Frontal cortex (tissue), 4 donors: ENCODE measurements around the gene MMP7. TPM values are rescaled to one million over a fixed set of nuclear protein-coding genes. Genes with fewer than 3 reads are reported as not detected.

Experiments used
- DNase-seq, 2 donors: peaks; one replicate each; pipeline ENCODE4 v3.0.0; 2012; ENCODE audit warnings: low spot score in 2 of 2
- FAIRE-seq: peaks from 2 replicates; lab custom pipeline; 2012; peaks lifted over from hg19 to GRCh38; lab: Jason Lieb, UNC
- total RNA-seq: library from RNA; depleted of rRNA; stranded (reverse); fragments of >200 nt; gene quantifications from one replicate; pipeline ENCODE4 v1.2.3, GENCODE V29; 2014
- donor health status: control.
- donor health status: control.
- donor health status: control.

The MMP7 gene, protein sequence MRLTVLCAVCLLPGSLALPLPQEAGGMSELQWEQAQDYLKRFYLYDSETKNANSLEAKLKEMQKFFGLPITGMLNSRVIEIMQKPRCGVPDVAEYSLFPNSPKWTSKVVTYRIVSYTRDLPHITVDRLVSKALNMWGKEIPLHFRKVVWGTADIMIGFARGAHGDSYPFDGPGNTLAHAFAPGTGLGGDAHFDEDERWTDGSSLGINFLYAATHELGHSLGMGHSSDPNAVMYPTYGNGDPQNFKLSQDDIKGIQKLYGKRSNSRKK
- not detected for total RNA-seq

DNA sequence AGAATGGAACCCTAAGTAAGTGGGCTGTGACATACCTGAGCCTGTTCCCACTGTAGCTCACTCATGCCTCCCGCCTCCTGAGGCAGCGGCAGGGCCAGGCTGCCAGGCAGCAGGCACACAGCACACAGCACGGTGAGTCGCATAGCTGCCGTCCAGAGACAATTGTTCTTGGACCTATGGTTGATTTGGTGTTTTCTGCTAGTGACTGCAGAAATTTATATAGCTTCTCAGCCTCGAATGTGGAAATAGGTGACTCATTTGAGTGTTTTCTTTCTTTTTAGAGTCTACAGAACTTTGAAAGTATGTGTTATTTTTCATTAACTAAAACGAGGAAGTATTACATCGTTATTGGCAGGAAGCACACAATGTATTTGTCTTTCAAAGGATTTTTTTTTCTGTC, at the start of gene MMP7:
Gene MMP7, minus strand, starts transcription at position 190 of the 400 bp plus-strand sequence. Its CDS starts 47 bp downstream, at position 143.
- FAIRE-seq (no peak), DNase-seq (no peak)

DNA sequence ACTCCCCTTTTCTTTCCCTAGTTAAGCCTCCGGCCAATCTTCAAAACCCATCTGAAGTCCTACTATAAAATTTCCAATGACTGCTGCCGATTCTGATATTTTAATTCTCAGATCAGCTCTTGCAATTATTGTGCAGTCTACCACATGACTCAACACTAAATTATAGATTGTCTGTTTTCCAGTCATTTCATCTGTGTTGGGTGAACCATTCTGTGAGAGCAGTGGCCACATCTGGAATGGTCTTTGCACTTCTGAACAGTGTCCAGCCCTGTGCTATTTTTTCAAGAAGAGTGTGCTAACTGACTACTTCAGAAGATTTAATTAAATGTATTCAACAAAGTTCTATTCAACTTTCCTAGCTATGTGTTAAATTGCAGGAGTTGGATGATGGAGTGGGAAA, 47.2 kb upstream of the MMP7 start:
- FAIRE-seq (no peak), DNase-seq (no peak)

DNA sequence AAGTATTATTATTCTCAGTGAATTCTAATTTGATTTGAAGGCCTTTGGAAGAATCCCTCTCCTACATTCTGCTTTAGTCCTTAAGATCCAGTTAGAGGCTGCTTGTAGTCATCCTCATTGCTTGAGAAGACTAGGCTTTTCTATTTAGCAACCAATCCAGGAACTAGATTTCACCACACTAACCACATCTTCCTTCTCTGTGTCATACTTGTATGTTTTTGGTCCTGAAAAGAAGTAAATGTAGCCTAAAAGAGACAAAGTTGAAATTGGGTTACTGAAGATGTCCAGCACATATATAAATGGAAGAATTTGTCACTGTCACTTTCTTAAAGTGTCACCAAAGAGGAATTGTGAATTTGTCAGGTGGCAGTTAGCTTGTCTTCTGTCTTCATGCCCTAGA, 46.6 kb upstream of the MMP7 start:
- DNase-seq (no peak), FAIRE-seq (no peak)

DNA sequence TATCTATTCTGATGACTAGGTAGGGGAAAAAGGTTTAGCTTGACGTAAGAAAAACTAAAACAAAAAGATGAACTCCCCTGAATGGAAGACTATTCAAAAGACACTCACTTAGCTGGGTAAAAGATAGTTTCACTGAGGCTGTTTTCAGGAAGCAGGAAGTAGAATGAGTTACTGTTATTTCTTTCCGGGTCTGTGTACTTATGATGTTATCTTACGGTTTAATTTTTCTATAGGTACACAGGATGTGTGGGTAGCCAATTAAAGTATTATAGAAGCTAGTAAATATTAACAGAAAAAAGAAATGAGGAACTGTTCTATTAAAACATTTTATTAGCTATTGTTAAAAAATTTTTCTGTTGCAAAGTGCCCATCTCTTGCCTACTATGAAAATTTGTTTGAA, 45.8 kb upstream of the MMP7 start:
- FAIRE-seq (no peak), DNase-seq (no peak)

DNA sequence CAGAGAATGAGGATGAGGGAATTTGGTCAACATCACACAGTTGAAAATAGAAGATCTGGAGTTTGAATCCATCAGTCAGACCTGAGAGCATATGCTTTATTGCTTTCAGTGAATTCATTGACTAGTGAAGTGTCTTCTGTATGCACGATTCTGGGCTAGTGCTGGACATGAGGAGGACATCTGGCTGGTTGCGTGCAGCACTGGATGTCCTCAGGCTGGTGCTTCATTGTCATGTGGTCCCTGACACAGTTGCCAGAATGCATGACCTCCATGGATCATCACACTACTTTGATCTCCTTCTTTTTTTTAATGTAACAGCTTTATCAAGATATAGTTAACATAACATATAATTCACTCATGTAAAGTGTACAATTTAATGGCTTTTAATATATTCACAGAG, 44.5 kb upstream of the MMP7 start:
- no peak for DNase-seq
- FAIRE-seq: no peak

DNA sequence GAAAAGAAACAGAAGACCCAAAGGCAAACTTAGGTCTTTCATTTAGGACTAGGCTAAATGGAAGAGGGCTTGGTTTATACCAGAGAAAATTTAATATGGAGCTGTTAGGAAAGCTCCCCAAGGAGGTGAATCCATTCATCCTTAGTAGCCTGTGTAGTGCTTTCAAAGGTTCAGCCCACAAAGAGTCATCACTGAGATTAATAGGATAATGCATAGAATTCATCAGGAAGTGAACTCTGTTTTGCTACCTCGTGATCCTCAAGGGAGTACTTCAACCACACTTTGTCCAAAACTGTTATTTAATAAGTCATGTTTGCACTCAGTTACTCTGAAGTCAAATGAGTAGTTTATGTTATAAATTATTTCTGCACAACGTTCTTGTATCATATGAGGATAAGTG, 43.3 kb upstream of the MMP7 start:
- FAIRE-seq (no peak), DNase-seq (no peak)

DNA sequence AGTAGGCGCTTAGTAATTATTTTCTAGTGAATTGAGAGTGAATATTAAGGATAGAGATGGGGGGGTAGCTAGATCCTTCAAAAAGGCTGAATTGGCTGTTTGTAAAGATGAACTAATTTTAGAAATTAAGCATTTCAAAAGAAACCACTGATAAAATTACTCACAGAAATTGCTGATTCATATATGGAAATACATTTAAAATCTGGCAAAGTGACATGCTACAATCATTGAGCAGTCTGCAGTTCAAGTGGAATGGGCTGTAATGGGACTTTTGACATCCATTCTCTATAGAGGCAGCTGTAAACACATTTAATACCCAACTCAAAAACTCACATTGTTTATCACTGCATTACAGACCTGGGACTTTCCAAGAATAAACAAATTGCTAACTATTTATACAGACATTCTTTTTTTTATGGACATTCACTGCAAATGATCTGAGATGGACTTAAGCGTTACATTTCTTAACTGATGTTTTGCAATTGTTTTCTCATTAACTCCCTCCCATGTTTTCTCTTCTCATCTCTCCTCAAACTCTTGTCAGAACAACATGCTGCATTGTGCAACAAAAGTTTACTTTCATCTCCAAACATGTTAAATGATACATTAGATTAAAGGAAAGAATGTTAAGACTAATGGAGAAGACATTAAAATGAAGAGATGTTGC, 42.1 kb upstream of the MMP7 start:
- DNase-seq (no peak), FAIRE-seq (no peak)

DNA sequence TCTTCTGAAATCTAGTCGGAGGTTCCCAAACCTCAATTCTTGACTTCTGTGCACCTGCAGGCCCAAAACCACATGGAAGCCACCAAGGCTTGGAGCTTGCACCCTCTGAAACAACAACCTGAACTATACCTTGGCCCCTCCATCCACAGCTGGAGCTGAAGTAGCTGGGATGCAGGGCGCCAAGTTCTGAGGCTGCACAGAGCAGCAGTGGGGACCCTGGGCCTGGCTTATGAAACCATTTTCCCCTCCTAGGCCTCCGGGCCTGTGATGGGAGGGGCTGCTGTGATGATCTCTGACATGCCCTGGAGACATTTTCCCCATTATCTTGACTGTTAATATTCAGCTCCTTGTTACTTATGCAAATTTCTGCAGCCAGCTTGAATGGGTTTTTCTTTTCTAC, 38.3 kb upstream of the MMP7 start:
- DNase-seq (no peak), FAIRE-seq (no peak)

DNA sequence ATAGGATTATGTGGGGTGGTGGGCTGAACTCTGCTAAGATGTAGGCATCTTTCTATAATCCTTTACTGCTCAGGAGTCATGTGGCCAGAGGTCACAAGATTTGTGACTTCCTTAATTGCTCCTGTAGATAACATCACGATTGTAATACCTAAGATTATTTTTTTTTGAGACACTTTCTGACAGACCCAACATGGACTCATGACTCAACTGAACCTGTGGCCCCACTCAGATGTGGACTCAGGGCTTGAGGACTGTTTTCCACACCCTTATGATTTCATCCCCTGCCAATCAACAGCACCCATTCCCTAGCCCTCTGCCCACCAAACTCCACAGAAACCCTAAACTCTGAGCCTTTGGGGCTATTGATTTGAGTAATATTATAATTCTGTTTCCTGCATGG, 35.6 kb upstream of the MMP7 start:
- no peak for FAIRE-seq
- no peak for DNase-seq

DNA sequence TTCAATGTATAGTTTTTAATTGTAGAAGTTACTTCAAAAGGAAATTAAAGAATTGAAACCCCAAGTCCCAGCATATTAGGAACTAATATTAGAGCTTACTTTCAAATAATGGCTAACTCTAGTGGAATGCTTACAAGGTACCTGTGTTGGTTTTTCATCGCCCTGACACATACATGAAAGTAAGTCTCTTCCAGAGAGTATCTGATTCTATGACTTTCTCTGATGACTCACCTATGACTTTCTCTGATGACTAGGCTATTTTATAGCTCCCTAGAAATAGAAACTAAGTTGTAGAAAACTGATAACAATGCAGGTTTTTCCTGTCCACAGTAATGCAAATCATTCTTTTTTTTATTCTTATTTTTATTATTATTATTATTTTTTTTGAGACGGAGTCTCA, 33.6 kb upstream of the MMP7 start:
- FAIRE-seq (no peak), DNase-seq (no peak)

DNA sequence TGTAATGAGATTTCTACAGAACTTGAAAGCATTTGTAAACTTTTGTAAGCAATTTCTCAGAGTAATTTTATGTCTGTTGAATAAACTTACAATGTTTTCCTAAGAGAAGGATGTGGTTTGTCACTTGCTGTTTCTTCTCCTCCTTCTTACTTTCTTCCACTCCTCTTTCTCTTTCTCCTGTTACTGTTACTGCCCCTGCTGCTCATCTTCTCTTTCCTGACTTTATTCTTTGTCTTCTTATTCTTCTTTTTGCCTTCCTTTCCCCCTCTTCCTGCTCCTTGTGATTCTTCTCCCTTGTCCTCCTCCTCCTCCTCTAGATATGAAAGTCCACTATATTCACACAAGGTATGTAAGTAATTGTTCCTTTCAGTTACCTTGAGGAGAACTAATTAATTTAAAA, 31.1 kb upstream of the MMP7 start:
- DNase-seq (no peak), FAIRE-seq (no peak)

DNA sequence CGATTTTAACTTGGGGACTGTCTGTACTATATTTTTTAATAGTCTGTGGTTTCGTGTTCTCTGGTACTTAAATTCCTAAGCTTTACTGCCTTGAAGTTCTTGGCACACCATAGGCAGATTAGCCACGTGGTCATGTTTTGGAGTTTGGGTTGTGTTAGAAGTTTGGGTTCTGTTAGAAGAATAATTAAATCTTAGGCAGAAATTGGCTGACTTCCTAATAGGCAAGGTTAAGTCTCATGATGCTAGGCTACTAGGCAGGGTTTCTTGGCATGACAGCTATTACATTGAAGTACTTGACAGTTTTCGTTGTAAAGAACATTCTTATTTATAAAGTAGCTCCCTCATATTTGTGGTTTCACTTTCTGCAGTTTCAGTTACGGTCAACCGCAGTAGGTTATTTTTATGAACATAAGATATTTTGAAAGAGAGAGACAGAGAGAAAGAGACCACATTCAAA, 30.0 kb upstream of the MMP7 start:
- DNase-seq (no peak), FAIRE-seq (no peak)

DNA sequence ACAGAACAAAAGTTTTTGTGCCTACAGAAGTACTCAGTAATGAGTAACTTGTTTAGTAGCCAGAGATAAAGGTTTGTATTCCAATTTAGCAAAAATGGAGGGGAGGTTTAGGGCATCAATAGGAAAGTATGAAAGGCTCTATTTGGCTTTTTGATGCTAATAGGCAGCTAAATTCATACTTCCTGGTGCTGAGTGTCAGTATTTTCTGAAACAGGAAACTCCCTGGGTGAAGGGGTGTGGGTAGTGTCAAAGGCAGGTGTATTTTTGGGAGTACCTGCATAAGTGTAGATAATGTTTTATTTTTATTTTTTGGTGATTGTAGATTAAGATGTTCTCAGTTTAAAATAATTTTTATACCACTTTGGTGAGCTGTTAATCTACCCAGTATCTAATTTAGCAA, 29.3 kb upstream of the MMP7 start:
- FAIRE-seq (no peak), DNase-seq (no peak)

DNA sequence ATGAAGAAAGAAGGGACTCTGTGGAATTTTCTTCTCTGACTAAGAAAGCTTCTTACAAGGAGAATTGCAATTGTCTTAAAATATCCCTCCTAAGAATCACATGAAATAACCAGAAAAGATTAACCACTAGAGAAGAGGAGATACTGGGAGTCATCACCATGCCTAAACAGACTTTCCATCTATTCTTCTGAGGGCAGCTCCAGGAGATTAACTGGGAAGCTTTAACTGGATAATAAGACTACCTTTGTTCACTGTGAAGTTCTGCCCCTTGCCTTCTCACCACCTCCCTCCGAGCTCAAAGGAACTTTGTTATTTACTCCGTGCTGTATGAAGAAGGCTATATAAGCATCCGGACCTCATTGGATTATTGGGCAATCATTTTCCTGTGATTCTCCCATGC, 24.5 kb upstream of the MMP7 start:
- DNase-seq (no peak), FAIRE-seq (no peak)

DNA sequence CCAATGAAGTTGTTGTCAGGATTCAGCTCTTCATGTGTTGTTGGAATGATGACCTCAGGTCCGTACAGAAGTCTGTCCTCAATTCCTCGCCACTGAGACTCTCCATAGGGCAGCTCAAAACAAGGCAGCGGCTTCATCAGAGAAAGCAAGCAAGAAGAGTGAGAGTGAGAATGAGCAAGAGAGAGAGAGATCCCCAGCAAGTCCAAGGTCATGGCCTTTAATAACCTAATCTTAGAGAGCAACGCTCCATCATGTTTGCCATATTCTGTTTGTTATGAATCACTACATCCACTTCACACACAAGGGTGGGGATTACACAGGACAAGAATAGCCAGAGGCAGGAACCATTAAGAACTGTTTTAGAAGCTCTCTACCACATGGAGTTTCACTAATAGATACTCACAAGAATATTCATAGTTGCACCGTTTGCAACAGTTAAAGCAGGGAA, 23.3 kb upstream of the MMP7 start:
- FAIRE-seq (no peak), DNase-seq (no peak)

DNA sequence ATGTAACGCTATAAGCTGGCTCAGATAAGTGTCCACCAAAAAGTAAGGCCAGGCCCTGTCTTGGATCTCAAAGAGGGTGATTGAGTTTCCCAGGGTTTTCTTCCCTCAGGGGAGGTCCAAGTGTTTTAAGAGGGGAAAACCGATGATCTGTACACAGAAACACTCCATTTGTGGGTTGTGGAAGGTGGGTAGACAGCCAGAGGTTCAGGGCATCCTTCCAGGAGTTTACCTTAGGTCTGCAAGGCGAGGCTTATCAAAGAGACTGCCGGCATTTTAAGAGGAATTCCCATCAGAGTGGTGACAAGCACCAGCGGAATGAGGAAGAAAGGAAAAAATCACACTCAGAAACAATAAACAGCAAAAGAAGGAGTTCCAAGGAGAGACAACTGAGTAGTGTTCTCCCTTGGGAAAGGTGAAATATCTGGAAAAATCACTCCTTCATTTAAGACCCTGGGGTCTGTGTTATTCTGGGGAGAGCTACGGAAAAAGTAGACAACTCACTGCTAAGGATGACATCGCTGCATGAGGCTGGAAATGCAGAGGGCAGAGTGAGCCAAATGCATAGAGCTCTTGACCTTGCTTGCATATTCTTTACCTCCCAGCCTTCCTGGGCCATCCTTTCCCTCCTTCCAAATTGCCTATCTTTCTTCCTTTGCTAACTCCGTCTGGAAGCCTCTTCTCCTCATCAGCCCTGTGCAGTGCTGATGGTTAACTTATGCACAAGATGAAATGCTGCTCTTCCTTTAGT, 22.1 kb upstream of the MMP7 start:
- DNase-seq: no peak

DNA sequence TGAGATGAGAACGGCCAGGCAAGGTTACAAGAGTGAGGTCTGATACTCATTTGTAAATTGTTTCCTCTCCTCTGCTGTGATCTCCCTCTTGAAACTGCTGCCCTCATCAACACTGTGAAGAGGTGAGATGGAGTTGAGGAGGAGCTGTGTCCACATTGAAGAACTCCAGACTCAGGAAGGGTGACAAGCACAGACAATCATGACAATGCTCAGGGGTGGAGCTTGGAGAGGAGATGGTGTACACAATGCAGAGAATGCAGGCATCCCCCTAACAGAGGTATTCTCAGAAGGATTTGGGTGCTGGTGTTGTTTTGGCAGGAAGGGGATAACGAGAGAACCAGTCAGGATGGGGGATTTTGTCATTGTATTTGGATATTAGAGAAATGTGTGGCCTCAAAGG, 21.5 kb upstream of the MMP7 start:
- DNase-seq (no peak), FAIRE-seq (no peak)

More for the DNA sequence above, 22.1 kb upstream of the MMP7 start:
- FAIRE-seq: no peak

DNA sequence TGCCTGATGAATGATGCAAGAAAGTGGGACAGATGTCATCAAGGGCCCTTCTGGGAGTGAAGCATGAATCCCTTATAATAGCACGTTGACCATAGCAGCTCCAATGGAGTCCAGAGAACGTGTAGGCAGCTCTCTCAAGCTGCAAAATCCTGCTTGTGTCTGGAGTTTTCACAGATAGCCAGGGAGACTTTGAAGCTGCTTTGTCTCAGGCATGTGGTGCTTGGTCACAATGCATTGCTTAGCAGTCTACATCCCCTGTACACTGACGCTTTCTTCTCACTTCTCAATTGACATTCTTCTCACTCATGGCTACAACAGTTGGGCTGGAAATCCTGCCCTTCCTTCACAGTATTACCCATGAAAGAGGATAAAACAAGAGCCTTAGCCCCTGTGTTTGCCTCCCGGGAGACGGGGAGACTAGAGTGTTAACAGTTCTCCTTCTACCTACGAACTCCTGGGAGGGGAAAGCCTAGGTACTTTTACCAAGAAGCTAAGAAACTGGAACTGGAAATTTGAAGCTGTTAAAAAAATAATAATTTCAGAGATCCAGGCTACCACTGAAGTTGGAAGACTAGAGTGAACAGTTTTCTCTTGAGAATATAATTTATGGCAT, 20.7 kb upstream of the MMP7 start:
- FAIRE-seq (no peak), DNase-seq (no peak)

DNA sequence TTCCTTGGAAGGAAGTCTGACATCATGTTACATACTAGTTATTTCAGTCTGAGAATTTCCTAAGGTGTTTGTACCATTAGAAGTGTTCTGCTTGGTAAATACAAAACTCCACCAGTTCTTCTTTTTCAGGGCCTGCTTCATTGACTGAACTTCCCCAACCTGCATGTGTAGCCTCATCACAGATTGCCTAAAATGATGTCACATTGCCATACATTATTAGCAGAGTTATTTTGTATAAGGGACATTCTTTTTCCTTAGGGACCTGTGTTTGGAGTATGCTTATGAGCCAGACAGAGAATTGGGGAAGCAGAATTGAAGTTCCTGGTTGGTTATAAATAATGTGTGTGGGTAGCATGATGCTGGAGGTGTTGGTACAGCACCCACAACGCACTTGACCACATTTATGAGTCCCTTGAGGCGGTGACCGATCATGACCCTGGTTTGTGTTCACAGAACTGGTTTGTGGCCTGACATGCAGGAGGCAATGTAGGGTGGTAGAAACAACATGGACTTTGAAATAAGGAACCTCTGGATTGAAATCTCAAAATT, 16.4 kb upstream of the MMP7 start:
- DNase-seq (no peak), FAIRE-seq (no peak)

DNA sequence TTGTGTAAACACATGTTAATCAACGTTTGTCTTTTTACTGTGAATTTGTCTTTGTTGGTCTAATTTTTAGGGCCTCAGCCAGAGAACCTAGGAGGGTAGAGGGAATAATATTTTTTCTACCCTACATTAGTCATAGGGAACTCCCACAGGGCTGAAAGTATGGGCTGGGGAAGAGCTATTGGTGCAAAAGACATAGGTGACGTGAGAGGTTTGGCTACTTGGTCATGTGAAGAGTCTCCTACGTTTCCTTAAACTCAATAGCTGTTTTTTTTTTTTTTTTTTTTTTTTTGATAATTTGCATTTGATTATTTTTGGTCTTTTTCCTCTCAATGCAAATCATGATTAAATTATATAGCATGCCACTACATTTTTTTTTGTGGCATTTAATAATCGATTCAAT, 15.9 kb upstream of the MMP7 start:
- DNase-seq: no peak
- FAIRE-seq: no peak
